Mononuclear cell (primary cell): ENCODE measurements around the gene ITM2B. TPM values are rescaled to one million over a fixed set of nuclear protein-coding genes. Genes with fewer than 3 reads are reported as not detected.
"Not testable (repeated sequence)": the region's sequence is repeated elsewhere in the genome, so short reads cannot be mapped to it uniquely, and the experiment has no call there.

Experiments
- H3K27me3 ChIP-seq: 2 replicates; pipeline ENCODE4 v1.6.0; 2011; ENCODE audit warnings: low read length, control low read depth; ENCODE audit not compliant: insufficient read depth
- H3K4me1 ChIP-seq: 2 replicates; pipeline ENCODE4 v1.5.1; 2011; ENCODE audit warnings: mild to moderate bottlenecking, low read length, control low read depth; ENCODE audit not compliant: insufficient read depth
- H3K4me3 ChIP-seq: 2 replicates; pipeline ENCODE4 v1.5.1; 2011; ENCODE audit warnings: mild to moderate bottlenecking, low read length, moderate library complexity
- H3K9me3 ChIP-seq: 2 replicates; pipeline ENCODE4 v1.5.1; 2011; ENCODE audit warnings: low read depth, mild to moderate bottlenecking, control low read depth, low read length
- total RNA-seq: library from RNA; depleted of rRNA; stranded (reverse); fragments of >200 nt; gene quantifications from one replicate; pipeline ENCODE4 v1.2.3, GENCODE V29; 2012

The ITM2B gene
- total RNA-seq, 1 donor, result 550 TPM

GRCh38 chr13:48236528-48237353, 3.7 kb downstream of the ITM2B start:
- peak overlapping the region; percentile 0 for H3K4me3 ChIP-seq
- H3K27me3 ChIP-seq, result no peaks in the 10 kb centered on the region
- H3K9me3 ChIP-seq, result no peaks in the 10 kb centered on the region
- H3K4me1 ChIP-seq, result peaks cover 49% of the 10 kb centered on the region

GRCh38 chr13:48239369-48239768, 6.4 kb downstream of the ITM2B start:
- not testable (repeated sequence) for H3K27me3 ChIP-seq, H3K9me3 ChIP-seq, H3K4me3 ChIP-seq
- peaks cover 42% of the 10 kb centered on the region for H3K4me1 ChIP-seq

GRCh38 chr13:48241651-48242050, 8.6 kb downstream of the ITM2B start:
- no peak overlapping the region for H3K4me3 ChIP-seq
- H3K27me3 ChIP-seq, result no peaks in the 10 kb centered on the region
- H3K9me3 ChIP-seq, result no peaks in the 10 kb centered on the region
- peaks cover 25% of the 10 kb centered on the region for H3K4me1 ChIP-seq

- Histone ChIP-seq H3K4me1 (peaks cover 18% of the 10 kb centered on the region), H3K9me3 (no peaks in the 10 kb centered on the region), H3K27me3 (no peaks in the 10 kb centered on the region), H3K4me3 (no peak overlapping the region)
Observed at GRCh38 chr13:48242677-48243076, 9.7 kb downstream of the ITM2B start.

GRCh38 chr13:48244159-48244558, 11.2 kb downstream of the ITM2B start:
- no peak overlapping the region for H3K4me3 ChIP-seq
- peaks cover 23% of the 10 kb centered on the region for H3K4me1 ChIP-seq
- H3K27me3 ChIP-seq, result no peaks in the 10 kb centered on the region

GRCh38 chr13:48246102-48246501, 13.1 kb downstream of the ITM2B start:
- Histone ChIP-seq H3K4me1 (peaks cover 14% of the 10 kb centered on the region), H3K27me3 (no peaks in the 10 kb centered on the region), H3K4me3 (no peak overlapping the region), H3K9me3 (no peaks in the 10 kb centered on the region)

More at GRCh38 chr13:48244159-48244558, 11.2 kb downstream of the ITM2B start:
- no peaks in the 10 kb centered on the region for H3K9me3 ChIP-seq

GRCh38 chr13:48249018-48249417, 16.0 kb downstream of the ITM2B start:
- Histone ChIP-seq H3K9me3 (no peaks in the 10 kb centered on the region), H3K27me3 (no peaks in the 10 kb centered on the region), H3K4me1 (peaks cover 10% of the 10 kb centered on the region), H3K4me3 (no peak overlapping the region)

GRCh38 chr13:48251611-48252081, 18.6 kb downstream of the ITM2B start:
- no peak overlapping the region for H3K4me3 ChIP-seq
- peaks cover 10% of the 10 kb centered on the region for H3K4me1 ChIP-seq
- H3K9me3 ChIP-seq, result no peaks in the 10 kb centered on the region
- H3K27me3 ChIP-seq, result no peaks in the 10 kb centered on the region

GRCh38 chr13:48252176-48252575, 19.2 kb downstream of the ITM2B start:
- H3K4me3 ChIP-seq, result no peak overlapping the region
- H3K9me3 ChIP-seq, result no peaks in the 10 kb centered on the region
- peaks cover 10% of the 10 kb centered on the region for H3K4me1 ChIP-seq
- H3K27me3 ChIP-seq, result no peaks in the 10 kb centered on the region

- no peak overlapping the region for H3K4me3 ChIP-seq
- H3K4me1 ChIP-seq, result peaks cover 3% of the 10 kb centered on the region
- H3K27me3 ChIP-seq, result no peaks in the 10 kb centered on the region
- no peaks in the 10 kb centered on the region for H3K9me3 ChIP-seq
Observed at GRCh38 chr13:48253849-48254248, 20.8 kb downstream of the ITM2B start.

GRCh38 chr13:48255090-48255489, 22.1 kb downstream of the ITM2B start:
- Histone ChIP-seq H3K9me3 (no peaks in the 10 kb centered on the region), H3K4me1 (peaks cover 3% of the 10 kb centered on the region), H3K4me3 (no peak overlapping the region), H3K27me3 (no peaks in the 10 kb centered on the region)

- Histone ChIP-seq H3K4me3 (no peak overlapping the region), H3K9me3 (no peaks in the 10 kb centered on the region), H3K27me3 (no peaks in the 10 kb centered on the region), H3K4me1 (peaks cover 3% of the 10 kb centered on the region)
Observed at GRCh38 chr13:48255954-48256353, 22.9 kb downstream of the ITM2B start.

- Histone ChIP-seq H3K9me3 (no peaks in the 10 kb centered on the region), H3K27me3 (no peaks in the 10 kb centered on the region), H3K4me3 (no peak overlapping the region), H3K4me1 (no peaks in the 10 kb centered on the region)
Observed at GRCh38 chr13:48258002-48258401, 25.0 kb downstream of the ITM2B start.

- Histone ChIP-seq H3K9me3 (no peaks in the 10 kb centered on the region), H3K4me1 (peaks cover 4% of the 10 kb centered on the region), H3K4me3 (no peak overlapping the region), H3K27me3 (no peaks in the 10 kb centered on the region)
Observed at GRCh38 chr13:48258430-48258829, 25.4 kb downstream of the ITM2B start.

- Histone ChIP-seq H3K4me3 (no peak overlapping the region), H3K27me3 (no peaks in the 10 kb centered on the region), H3K9me3 (no peaks in the 10 kb centered on the region), H3K4me1 (peaks cover 21% of the 10 kb centered on the region)
Observed at GRCh38 chr13:48260970-48261369, 28.0 kb downstream of the ITM2B start.

- H3K27me3 ChIP-seq, result no peaks in the 10 kb centered on the region
- no peak overlapping the region for H3K4me3 ChIP-seq
- no peaks in the 10 kb centered on the region for H3K9me3 ChIP-seq
- H3K4me1 ChIP-seq, result peaks cover 23% of the 10 kb centered on the region
Observed at GRCh38 chr13:48263196-48263595, 30.2 kb downstream of the ITM2B start.
